Brain microvascular endothelial cell (primary cell): ENCODE measurements around the gene ZNHIT3.

Experiments
- DNase-seq: peaks from one replicate; pipeline ENCODE4 v3.0.0-alpha.2; 2020
- H3K27ac ChIP-seq: fragments of 250-450 bp; sonication (Bioruptor Pico); 2 replicates; pipeline ENCODE4 v1.5.1; 2020; ENCODE audit warnings: mild to moderate bottlenecking, moderate library complexity
- H3K27me3 ChIP-seq: fragments of 250-450 bp; sonication (Bioruptor Pico); replicated peaks from 2 replicates; pipeline ENCODE4 v1.5.1; 2020; ENCODE audit warnings: mild to moderate bottlenecking
- H3K36me3 ChIP-seq: fragments of 250-450 bp; sonication (Bioruptor Pico); replicated peaks from 2 replicates; pipeline ENCODE4 v1.5.1; 2020; ENCODE audit warnings: mild to moderate bottlenecking
- H3K4me3 ChIP-seq: 2 replicates; pipeline ENCODE4 v1.5.1; 2011; ENCODE audit warnings: low read depth, mild to moderate bottlenecking, control low read depth, low read length, moderate library complexity
- in situ Hi-C: cut with HindIII; loops from 2 replicates; pipeline ENCODE4 v1.10.0; 2017; ENCODE audit warnings: low sequenced_read_pairs, low pct_ligation_motif_present
- TF ChIP-seq, protein P1 (sequence below): IDR thresholded peaks from 2 replicates; pipeline ENCODE4 v1.5.1; 2011; ENCODE audit warnings: low read depth, mild to moderate bottlenecking, moderate library complexity, low read length, control low read depth, inconsistent platforms; ENCODE audit errors: missing control alignments

The ZNHIT3 gene

GRCh38 chr17:36460265-36460937 is 26.1 kb upstream of the ZNHIT3 start:
- H3K36me3 ChIP-seq, result no peaks in the 10 kb centered on the region
- H3K4me3 ChIP-seq, result no peak overlapping the region
- H3K27me3 ChIP-seq, result peaks cover 7% of the 10 kb centered on the region
- no peak for DNase-seq
- TF ChIP-seq, protein P1, sequence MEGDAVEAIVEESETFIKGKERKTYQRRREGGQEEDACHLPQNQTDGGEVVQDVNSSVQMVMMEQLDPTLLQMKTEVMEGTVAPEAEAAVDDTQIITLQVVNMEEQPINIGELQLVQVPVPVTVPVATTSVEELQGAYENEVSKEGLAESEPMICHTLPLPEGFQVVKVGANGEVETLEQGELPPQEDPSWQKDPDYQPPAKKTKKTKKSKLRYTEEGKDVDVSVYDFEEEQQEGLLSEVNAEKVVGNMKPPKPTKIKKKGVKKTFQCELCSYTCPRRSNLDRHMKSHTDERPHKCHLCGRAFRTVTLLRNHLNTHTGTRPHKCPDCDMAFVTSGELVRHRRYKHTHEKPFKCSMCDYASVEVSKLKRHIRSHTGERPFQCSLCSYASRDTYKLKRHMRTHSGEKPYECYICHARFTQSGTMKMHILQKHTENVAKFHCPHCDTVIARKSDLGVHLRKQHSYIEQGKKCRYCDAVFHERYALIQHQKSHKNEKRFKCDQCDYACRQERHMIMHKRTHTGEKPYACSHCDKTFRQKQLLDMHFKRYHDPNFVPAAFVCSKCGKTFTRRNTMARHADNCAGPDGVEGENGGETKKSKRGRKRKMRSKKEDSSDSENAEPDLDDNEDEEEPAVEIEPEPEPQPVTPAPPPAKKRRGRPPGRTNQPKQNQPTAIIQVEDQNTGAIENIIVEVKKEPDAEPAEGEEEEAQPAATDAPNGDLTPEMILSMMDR, result no peak
- no peak overlapping the region for H3K27ac ChIP-seq
- in situ Hi-C loops, result no loop called here

- H3K27ac ChIP-seq, result no peak overlapping the region
- H3K36me3 ChIP-seq, result no peaks in the 10 kb centered on the region
- H3K4me3 ChIP-seq, result no peak overlapping the region
- DNase-seq, result no peak
- TF ChIP-seq, protein P1, result no peak
- in situ Hi-C loops, result no loop called here
- H3K27me3 ChIP-seq, result peaks cover 7% of the 10 kb centered on the region
Observed at GRCh38 chr17:36461330-36462110, 25.0 kb upstream of the ZNHIT3 start.

GRCh38 chr17:36463916-36464764 is 22.3 kb upstream of the ZNHIT3 start:
- Histone ChIP-seq H3K27me3 (peaks cover 7% of the 10 kb centered on the region), H3K27ac (no peak overlapping the region), H3K4me3 (no peak overlapping the region), H3K36me3 (no peaks in the 10 kb centered on the region)
- TF ChIP-seq, protein P1, result peak; percentile 19
- peak; percentile 79 for DNase-seq
- in situ Hi-C loops, result no loop called here

DNA sequence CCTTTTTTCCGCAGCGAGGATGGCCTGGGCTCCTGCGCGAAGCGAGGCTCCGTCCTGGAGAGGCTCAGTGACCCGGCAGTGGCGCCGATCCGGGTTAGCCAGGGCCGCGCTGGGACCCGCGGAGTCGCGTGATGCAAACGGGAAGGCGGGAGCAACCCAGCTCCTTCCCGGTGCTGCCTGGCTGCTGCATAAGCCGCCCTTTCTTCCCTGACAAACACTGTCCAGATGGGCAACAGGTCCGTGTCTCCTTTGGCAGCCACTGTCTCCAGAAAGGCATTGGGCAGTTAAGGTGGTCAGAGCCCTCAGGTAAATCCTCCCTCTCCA is 21.8 kb upstream of the ZNHIT3 start:
- in situ Hi-C loops, result no loop called here
- TF ChIP-seq, protein P1, result no peak
- Histone ChIP-seq H3K4me3 (no peak overlapping the region), H3K36me3 (no peaks in the 10 kb centered on the region), H3K27me3 (peaks cover 7% of the 10 kb centered on the region), H3K27ac (no peak overlapping the region)
- no peak for DNase-seq

DNA sequence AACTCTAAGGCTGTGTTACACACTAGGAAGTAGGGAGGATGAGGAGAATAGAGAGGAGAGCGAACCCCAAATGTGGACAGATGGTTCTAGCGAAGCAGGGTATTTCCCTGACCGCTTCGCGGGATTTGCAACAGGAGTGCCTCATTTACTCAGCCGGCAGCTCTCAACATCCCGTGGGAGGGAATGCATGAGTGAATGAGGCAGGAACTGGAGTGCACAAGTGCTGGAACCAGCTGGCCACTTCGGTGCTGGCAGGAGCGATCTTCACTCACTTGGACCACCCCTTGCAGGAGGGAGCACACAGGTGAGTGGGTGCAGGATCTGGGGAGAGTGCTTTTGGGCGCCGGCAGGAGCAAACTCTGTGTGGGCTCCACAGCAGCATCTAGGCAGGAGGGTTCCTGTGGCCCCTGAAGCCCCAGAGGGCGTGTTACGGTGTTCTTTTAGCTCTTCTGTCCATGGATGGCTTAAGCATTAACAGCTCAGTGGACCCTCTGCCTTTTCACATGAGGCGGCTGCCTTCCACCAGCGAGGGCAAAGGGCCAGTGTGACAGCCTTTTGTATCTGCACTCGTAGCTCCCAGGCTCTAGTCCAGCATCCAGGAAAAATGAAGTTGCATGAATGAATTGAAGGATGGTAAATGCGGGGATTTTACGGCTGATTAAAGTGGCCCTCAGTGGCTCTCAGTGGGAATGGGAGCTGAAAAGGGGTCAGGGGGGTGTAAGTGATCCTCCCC is 17.4 kb upstream of the ZNHIT3 start:
- no peaks in the 10 kb centered on the region for H3K36me3 ChIP-seq
- H3K27ac ChIP-seq, result no peak overlapping the region
- H3K4me3 ChIP-seq, result no peak overlapping the region
- DNase-seq, result no peak
- TF ChIP-seq, protein P1, result no peak
- in situ Hi-C loops, result no loop called here
- H3K27me3 ChIP-seq, result peaks cover 7% of the 10 kb centered on the region
